H1 (cell line): Measurements from ENCODE around the gene CDC42EP1. TPM values are rescaled to one million over a fixed set of nuclear protein-coding genes. Genes with fewer than 3 reads are reported as not detected.
"Not testable (repeated sequence)": the region's sequence is repeated elsewhere in the genome, so short reads cannot be mapped to it uniquely, and the experiment has no call there.

Experiments used
- CTCF ChIA-PET: fragments of 300-600 bp; sonication (Branson Sonifier 250); formaldehyde crosslinking; loops from one replicate; lab custom pipeline; 2021; ENCODE audit not compliant: partially characterized antibody; lab: Charles Lee
- POLR2A ChIA-PET: fragments of 300-600 bp; sonication (Branson Sonifier 250); formaldehyde crosslinking; loops from one replicate; lab custom pipeline; 2021; ENCODE audit warnings: inconsistent platforms; ENCODE audit not compliant: partially characterized antibody; lab: Charles Lee
- DNase-seq, 2 experiments: peaks; one replicate each; pipeline versions ENCODE4 v3.0.0 to v3.0.0-alpha.2; 2010 to 2022; ENCODE audit warnings: low spot score in 2 of 2, low read depth in 1 of 2, mixed read lengths in 1 of 2
- FAIRE-seq: peaks from 2 replicates; lab custom pipeline; 2011; peaks lifted over from hg19 to GRCh38; lab: Jason Lieb, UNC
- H2AFZ ChIP-seq: 2 replicates; pipeline ENCODE4 v1.8.1; 2012; ENCODE audit warnings: low read length, inconsistent platforms
- H2AK5ac ChIP-seq: 2 replicates; pipeline ENCODE4 v1.6.1; 2013; ENCODE audit warnings: low read depth, low read length
- H2BK120ac ChIP-seq: replicated peaks from 2 replicates; pipeline ENCODE3; 2013; ENCODE audit warnings: low read depth, low read length, inconsistent platforms
- H2BK12ac ChIP-seq: 2 replicates; pipeline ENCODE4 v1.6.1; 2013; ENCODE audit warnings: low read depth, low read length
- H2BK15ac ChIP-seq: 2 replicates; pipeline ENCODE4 v1.6.1; 2013; ENCODE audit warnings: low read length
- H2BK20ac ChIP-seq: 2 replicates; pipeline ENCODE4 v1.6.1; 2013; ENCODE audit warnings: low read length
- H2BK5ac ChIP-seq: 2 replicates; pipeline ENCODE4 v1.6.1; 2013; ENCODE audit warnings: low read depth, low read length
- H3K14ac ChIP-seq: 2 replicates; pipeline ENCODE4 v1.6.1; 2013; ENCODE audit warnings: inconsistent platforms; ENCODE audit not compliant: insufficient read length
- H3K18ac ChIP-seq: 2 replicates; pipeline ENCODE4 v1.6.1; 2013; ENCODE audit warnings: low read length; ENCODE audit errors: extremely low read depth
- H3K23ac ChIP-seq: 2 replicates; pipeline ENCODE4 v1.6.1; 2013; ENCODE audit warnings: inconsistent platforms; ENCODE audit not compliant: insufficient read length
- H3K23me2 ChIP-seq: 2 replicates; pipeline ENCODE4 v1.6.1; 2013; ENCODE audit warnings: low read depth, low read length
- H3K27ac ChIP-seq: 2 replicates; pipeline ENCODE4 v1.6.1; 2011; ENCODE audit warnings: low read depth, low read length, inconsistent platforms
- H3K27me3 ChIP-seq, 4 experiments: replicated peaks in 1 of 4; 1 replicate in 1 of 4; 2 replicates in 3 of 4; pipeline versions ENCODE4 v1.6.1 to v1.8.1; 2011 to 2013; ENCODE audit warnings: low read length in 3 of 4, mild to moderate bottlenecking in 3 of 4, inconsistent platforms in 2 of 4, mixed read lengths in 2 of 4, moderate library complexity in 1 of 4; ENCODE audit not compliant: control insufficient read depth in 3 of 4, insufficient read depth in 3 of 4; ENCODE audit errors: extremely low read depth in 1 of 4
- H3K36me3 ChIP-seq, 4 experiments: 2 replicates each; pipeline versions ENCODE4 v1.6.1 to v1.8.1; 2011 to 2013; ENCODE audit warnings: mild to moderate bottlenecking in 4 of 4, low read length in 3 of 4, moderate library complexity in 2 of 4, control low read depth in 1 of 4, inconsistent platforms in 1 of 4; ENCODE audit not compliant: insufficient read depth in 4 of 4, control insufficient read depth in 2 of 4
- H3K4ac ChIP-seq: replicated peaks from 2 replicates; pipeline ENCODE3; 2013; ENCODE audit warnings: low read length, low read depth, mixed read lengths, inconsistent platforms; ENCODE audit not compliant: insufficient read length
- H3K4me1 ChIP-seq, 4 experiments: replicated peaks in 1 of 4; 1 replicate in 1 of 4; 2 replicates in 3 of 4; pipeline versions ENCODE4 v1.6.1 to v1.8.1; 2011 to 2013; ENCODE audit warnings: low read length in 3 of 4, inconsistent platforms in 2 of 4, mixed read lengths in 1 of 4; ENCODE audit not compliant: insufficient read depth in 4 of 4, control insufficient read depth in 3 of 4
- H3K4me2 ChIP-seq, 2 experiments: 2 replicates each; pipeline versions ENCODE4 v1.6.1 to v1.8.1; 2011 to 2013; ENCODE audit warnings: low read depth in 2 of 2, low read length in 2 of 2, control low read depth in 1 of 2, inconsistent platforms in 1 of 2, mild to moderate bottlenecking in 1 of 2; ENCODE audit not compliant: insufficient read depth in 1 of 2
- H3K4me3 ChIP-seq, 4 experiments: fragments of 200-600, 300-600 bp in 1 of 4; sonication (generic), shearing (Covaris generic), sonication (Bioruptor Twin) in 1 of 4; 2 replicates each; pipeline versions ENCODE4 v1.5.1 to v1.8.1; 2011 to 2016; ENCODE audit warnings: low read length in 4 of 4, low read depth in 3 of 4, control low read depth in 2 of 4, inconsistent platforms in 2 of 4, mild to moderate bottlenecking in 2 of 4, mixed read lengths in 1 of 4, moderate library complexity in 1 of 4; ENCODE audit not compliant: insufficient read depth in 2 of 4; ENCODE audit errors: extremely low read depth in 1 of 4
- H3K56ac ChIP-seq: replicated peaks from 2 replicates; pipeline ENCODE3; 2013; ENCODE audit warnings: low read depth, mild to moderate bottlenecking, mixed read lengths, low read length, inconsistent platforms; ENCODE audit not compliant: insufficient read length
- H3K79me1 ChIP-seq: 2 replicates; pipeline ENCODE4 v1.6.1; 2013; ENCODE audit warnings: low read depth, low read length, control low read depth
- H3K79me2 ChIP-seq, 2 experiments: 2 replicates each; pipeline versions ENCODE4 v1.6.1 to v1.8.1; 2012 to 2013; ENCODE audit warnings: low read length in 2 of 2, mild to moderate bottlenecking in 2 of 2, inconsistent platforms in 1 of 2; ENCODE audit not compliant: insufficient read depth in 2 of 2, control insufficient read depth in 1 of 2
- H3K9ac ChIP-seq, 4 experiments: replicated peaks in 1 of 4; 1 replicate in 1 of 4; 2 replicates in 3 of 4; pipeline versions ENCODE4 v1.6.1 to v1.8.1; 2011 to 2013; ENCODE audit warnings: low read depth in 3 of 4, low read length in 3 of 4, control low read depth in 2 of 4, mild to moderate bottlenecking in 2 of 4, moderate library complexity in 2 of 4, inconsistent platforms in 1 of 4; ENCODE audit errors: extremely low read depth in 1 of 4
- H3K9me3 ChIP-seq, 2 experiments: 2 replicates each; pipeline versions ENCODE4 v1.6.1 to v1.8.1; 2012 to 2013; ENCODE audit warnings: mild to moderate bottlenecking in 2 of 2, moderate library complexity in 2 of 2, control low read depth in 1 of 2, inconsistent platforms in 1 of 2, low read depth in 1 of 2, low read length in 1 of 2, mixed read lengths in 1 of 2; ENCODE audit not compliant: insufficient read depth in 2 of 2
- H4K20me1 ChIP-seq, 2 experiments: replicated peaks in 1 of 2; 2 replicates each; pipeline versions ENCODE3 to v1.8.1; 2011 to 2013; ENCODE audit warnings: inconsistent platforms in 2 of 2, low read length in 2 of 2, mild to moderate bottlenecking in 1 of 2; ENCODE audit not compliant: insufficient read depth in 2 of 2, control insufficient read depth in 1 of 2
- H4K5ac ChIP-seq: 2 replicates; pipeline ENCODE4 v1.6.1; 2013; ENCODE audit warnings: low read length, low read depth, mixed read lengths, inconsistent platforms; ENCODE audit not compliant: insufficient read length
- H4K8ac ChIP-seq: 2 replicates; pipeline ENCODE4 v1.8.0; 2013; ENCODE audit warnings: mild to moderate bottlenecking, moderate library complexity, low read length, inconsistent platforms; ENCODE audit not compliant: insufficient read depth; ENCODE audit errors: extremely low read depth
- H4K91ac ChIP-seq: replicated peaks from 2 replicates; pipeline ENCODE3; 2013; ENCODE audit warnings: low read length, mixed read lengths, inconsistent platforms; ENCODE audit not compliant: insufficient read length
- CEBPB ChIP-seq: IDR thresholded peaks from 2 replicates; pipeline ENCODE4 v1.6.1; 2012; ENCODE audit warnings: low read depth, low read length
- GABPA ChIP-seq: IDR thresholded peaks from 2 replicates; pipeline ENCODE4 v1.6.1; 2011; ENCODE audit warnings: mild to moderate bottlenecking, low read length, moderate library complexity, borderline replicate concordance; ENCODE audit not compliant: insufficient read depth
- RFX5 ChIP-seq: IDR thresholded peaks from 2 replicates; pipeline ENCODE4 v1.6.1; 2011; ENCODE audit warnings: low read depth, low read length, improper control_type of control experiment, borderline replicate concordance
- TAF1 ChIP-seq: IDR thresholded peaks from 2 replicates; pipeline ENCODE4 v1.6.1; 2011; ENCODE audit warnings: mild to moderate bottlenecking, low read depth, low read length
- WGBS, 2 experiments: shearing (Covaris generic) in 1 of 2; methylation state at CpG; one replicate each; pipeline versions ENCODE4 v1.1.6 to v1.1.7; 2013 to 2015; ENCODE audit warnings: low lambda C conversion rate in 2 of 2, mixed read lengths in 2 of 2, inconsistent platforms in 1 of 2, low coverage in 1 of 2, missing lambda C conversion rate in 1 of 2; ENCODE audit not compliant: insufficient replicate concordance in 2 of 2, insufficient coverage in 1 of 2, insufficient read length in 1 of 2; ENCODE audit errors: extremely low coverage in 1 of 2, missing lambda C conversion rate in 1 of 2; 5-methylcytosine and 5-hydroxymethylcytosine counted together
- polyA plus RNA-seq, 7 experiments: library from polyadenylated mRNA; depleted of rRNA in 3 of 7; stranded (reverse) in 5 of 7; unstranded in 2 of 7; fragments of >200 nt in 5 of 7; fragments of 200-250 nt in 2 of 7; gene quantifications; 1 replicate in 5 of 7; 2 replicates in 1 of 7; 4 replicates in 1 of 7; pipeline versions ENCODE4 v1.2.1 to v1.2.3, GENCODE V29; 2011 to 2013; ENCODE audit warnings: missing spikeins in 2 of 7, mixed read lengths in 2 of 7
- total RNA-seq: library from RNA; stranded (reverse); fragmentation: NEBNext Ultra II Directional; extraction: Animal tissue kit (Norgen Biotek cat#: 25700); gene quantifications from 2 replicates; pipeline ENCODE4 v1.2.1, GENCODE V29; 2021

The CDC42EP1 gene
- total and polyA plus RNA-seq, 2 of the 8 experiments (the other 6 are each of a cell fraction or from before 2014, with no cell fraction given), result 8.3 to 11.2 TPM

DNA sequence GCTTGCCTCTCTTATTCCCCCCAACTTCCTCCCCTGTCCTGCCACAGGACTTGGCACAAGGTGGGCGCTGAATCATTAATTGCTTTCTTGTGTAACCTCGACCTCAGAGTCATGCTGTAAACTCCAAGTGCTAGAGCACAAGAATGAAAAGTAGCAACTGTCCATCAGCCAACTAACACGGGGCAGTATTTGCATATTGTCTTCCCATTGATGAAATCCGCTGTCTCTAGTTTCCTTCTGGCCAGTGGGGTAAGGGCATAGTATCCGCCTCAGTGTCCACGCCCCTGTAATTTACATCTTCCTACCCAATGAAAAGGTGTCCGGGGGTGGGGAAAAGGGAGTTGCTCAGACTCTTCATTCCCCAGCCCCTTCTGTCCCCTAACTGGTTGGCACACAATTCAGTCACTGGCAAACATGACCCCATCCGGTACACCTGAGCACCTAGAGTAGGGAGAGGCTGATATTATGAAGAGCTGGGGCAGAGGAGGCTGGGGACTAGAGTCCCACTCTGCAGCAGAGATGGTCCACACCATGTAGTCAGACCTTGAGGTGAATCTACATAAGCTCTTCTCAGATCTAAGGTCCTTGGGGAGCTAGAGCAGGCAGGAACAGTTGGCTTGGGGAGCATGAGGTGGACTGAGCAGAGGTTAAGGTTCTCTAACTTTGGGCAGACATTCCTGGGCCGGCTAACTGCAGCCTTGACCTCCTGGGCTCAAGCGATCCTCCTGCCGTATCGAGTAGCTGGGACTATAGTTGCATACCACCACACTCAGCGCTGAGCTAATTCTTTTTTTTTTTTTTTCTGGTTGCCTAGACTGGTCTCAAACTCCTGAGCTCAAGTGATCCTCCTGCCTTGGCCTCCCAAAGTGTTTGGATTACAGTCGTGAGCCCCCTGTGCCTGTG, 41.5 kb downstream of the CDC42EP1 start (continued):
- 0 out of 2 replicates have a peak, but pooled peaks have one; percentile 19 for TF ChIP-seq TAF1
- no peak for TF ChIP-seq RFX5
- TF ChIP-seq CEBPB, result 0 out of 2 replicates have a peak, but pooled peaks have one; percentile 5
- TF ChIP-seq GABPA, result no peak

DNA sequence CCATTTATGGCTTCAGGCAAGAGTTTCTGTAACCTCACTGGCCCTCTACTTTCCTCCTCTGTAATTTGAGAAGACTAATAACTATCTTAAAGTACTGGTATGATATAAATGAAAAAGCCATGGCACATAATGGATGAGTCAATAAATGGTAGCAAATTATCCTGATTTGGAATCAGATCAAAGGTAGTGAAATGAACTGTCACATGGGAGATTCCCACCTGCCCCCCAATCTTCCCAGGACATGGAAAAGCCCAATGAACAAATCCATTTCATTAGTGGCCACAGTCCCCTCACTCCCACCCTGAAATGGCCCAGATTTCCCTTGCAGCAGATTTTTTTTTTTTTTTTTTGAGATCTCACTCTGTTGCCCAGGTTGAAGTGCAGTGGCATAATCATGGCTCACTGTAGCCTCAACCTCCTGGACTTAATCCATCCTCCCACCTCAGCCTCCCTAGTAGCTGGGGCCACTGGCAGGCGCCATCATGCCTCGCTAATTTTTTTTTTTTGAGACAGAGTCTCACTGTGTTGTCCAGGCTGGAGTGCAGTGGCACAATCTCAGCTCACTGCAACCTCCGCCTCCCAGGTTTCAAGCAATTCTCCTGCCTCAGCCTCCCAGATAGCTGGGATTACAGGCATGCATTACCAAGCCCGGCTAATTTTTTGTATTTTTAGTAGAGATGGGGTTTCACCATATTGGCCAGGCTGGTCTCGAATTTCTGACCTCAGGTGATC, 42.4 kb downstream of the CDC42EP1 start:
- H2AK5ac ChIP-seq, H3K27me3 ChIP-seq, H3K4me2 ChIP-seq, DNase-seq, H3K14ac ChIP-seq, H2BK15ac ChIP-seq, H2AFZ ChIP-seq, H3K9me3 ChIP-seq, H3K56ac ChIP-seq, H3K79me1 ChIP-seq, H3K23ac ChIP-seq, H4K91ac ChIP-seq, H3K4me3 ChIP-seq, H2BK20ac ChIP-seq, H2BK120ac ChIP-seq, FAIRE-seq, H3K4me1 ChIP-seq, H3K36me3 ChIP-seq, H4K8ac ChIP-seq, H2BK5ac ChIP-seq, H3K18ac ChIP-seq, H3K4ac ChIP-seq, H4K5ac ChIP-seq, H3K79me2 ChIP-seq, H3K9ac ChIP-seq, H3K23me2 ChIP-seq, H4K20me1 ChIP-seq, H3K27ac ChIP-seq, H2BK12ac ChIP-seq: not testable (repeated sequence)
- WGBS, 2 experiments, result 81% methylated on average over 5 of the region's 5 CpGs; no CpG with 5 or more reads in 1 of the 2 experiments
- CTCF ChIA-PET, result interaction anchor here (0.6 to 3.6 kb wide), 11 partner anchors 10 to 64 kb away, joined by 3 to 14 read pairs (median 3); no protein-coding TSS in a partner anchor
- POLR2A ChIA-PET, result interaction anchor here (0.8 to 2.0 kb wide), 3 partner anchors 10 to 37 kb away, joined by 3 to 5 read pairs (median 3); no protein-coding TSS in a partner anchor
